ENCODE results near the gene ZFAND2A. TPM values are rescaled to one million over a fixed set of nuclear protein-coding genes. Genes with fewer than 3 reads are reported as not detected.
"Not testable (repeated sequence)": the region's sequence is repeated elsewhere in the genome, so short reads cannot be mapped to it uniquely, and the experiment has no call there.

Gene ZFAND2A, protein sequence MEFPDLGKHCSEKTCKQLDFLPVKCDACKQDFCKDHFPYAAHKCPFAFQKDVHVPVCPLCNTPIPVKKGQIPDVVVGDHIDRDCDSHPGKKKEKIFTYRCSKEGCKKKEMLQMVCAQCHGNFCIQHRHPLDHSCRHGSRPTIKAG
- total RNA-seq: 10 to 100 TPM; 17.4 to 39.4 (median 21.8) TPM

DNA sequence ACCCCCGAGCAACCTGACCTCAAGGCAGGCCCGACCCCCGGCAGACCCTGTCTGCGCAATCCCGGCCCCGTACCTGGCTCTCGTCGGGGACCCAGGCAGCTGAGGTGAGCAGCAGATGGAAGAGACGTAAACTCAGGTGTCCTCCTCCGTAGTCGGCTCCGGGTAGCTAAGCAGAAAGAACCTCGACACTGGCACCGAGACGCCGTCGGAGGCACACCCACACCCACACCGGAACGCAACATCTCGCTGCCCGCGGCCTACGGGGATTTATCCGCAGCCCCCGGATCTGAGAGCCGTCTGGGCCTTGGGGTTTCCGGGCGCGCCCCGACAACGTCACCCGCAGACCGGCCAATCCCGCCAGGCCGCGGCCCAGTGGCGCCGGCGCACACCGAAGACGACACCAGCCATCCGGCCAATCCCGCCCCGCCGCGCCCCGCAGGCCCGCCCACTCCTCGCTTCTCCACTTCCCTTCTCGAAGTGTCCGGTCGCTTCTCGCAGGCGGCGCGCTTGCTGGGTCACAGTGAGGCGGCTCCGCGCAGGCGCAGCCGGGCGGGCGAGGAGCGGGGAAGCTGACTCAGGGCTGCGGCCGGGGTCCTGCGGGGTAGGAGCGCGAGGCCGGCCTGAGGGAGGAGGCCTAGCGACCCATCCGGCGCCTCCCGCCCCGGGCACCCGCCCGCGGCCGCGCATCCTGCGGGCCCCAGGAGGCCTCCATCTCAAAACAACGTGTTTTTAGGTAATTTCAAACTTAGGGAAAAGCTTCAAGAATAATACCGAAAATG lies at the start of gene ZFAND2A:
ZFAND2A (minus strand) TSS at position 306 of the 779 bp plus-strand sequence. CDS start 1,984 bp downstream, outside the sequence.
- no peaks in the 10 kb centered on the region for H3K4me1 ChIP-seq
- no peaks in the 10 kb centered on the region for H3K27me3 ChIP-seq
- TF ChIP-seq POLR2A (IDR thresholded peaks at IDR 0.05): peak; percentile 88 to 90
- TF ChIP-seq, protein P1, sequence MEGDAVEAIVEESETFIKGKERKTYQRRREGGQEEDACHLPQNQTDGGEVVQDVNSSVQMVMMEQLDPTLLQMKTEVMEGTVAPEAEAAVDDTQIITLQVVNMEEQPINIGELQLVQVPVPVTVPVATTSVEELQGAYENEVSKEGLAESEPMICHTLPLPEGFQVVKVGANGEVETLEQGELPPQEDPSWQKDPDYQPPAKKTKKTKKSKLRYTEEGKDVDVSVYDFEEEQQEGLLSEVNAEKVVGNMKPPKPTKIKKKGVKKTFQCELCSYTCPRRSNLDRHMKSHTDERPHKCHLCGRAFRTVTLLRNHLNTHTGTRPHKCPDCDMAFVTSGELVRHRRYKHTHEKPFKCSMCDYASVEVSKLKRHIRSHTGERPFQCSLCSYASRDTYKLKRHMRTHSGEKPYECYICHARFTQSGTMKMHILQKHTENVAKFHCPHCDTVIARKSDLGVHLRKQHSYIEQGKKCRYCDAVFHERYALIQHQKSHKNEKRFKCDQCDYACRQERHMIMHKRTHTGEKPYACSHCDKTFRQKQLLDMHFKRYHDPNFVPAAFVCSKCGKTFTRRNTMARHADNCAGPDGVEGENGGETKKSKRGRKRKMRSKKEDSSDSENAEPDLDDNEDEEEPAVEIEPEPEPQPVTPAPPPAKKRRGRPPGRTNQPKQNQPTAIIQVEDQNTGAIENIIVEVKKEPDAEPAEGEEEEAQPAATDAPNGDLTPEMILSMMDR (IDR thresholded peaks at IDR 0.05): peak in 2 of 4 experiments; percentile 17 to 18
- H3K27ac ChIP-seq: peak within 1 kb of the TSS; percentile 96 to 100
- H3K36me3 ChIP-seq: no peaks in the 10 kb centered on the region
- no peaks in the 10 kb centered on the region for H3K9me3 ChIP-seq
- intact Hi-C loops (cut with DNase I; ENCODE audit: low total_unique reads): no loop called here
- peak within 1 kb of the TSS; percentile 74 to 95 for H3K4me3 ChIP-seq
- peak; percentile 98 for DNase-seq

- H3K4me3 ChIP-seq: no peak overlapping the region
- peaks cover 3 to 11% of the 10 kb centered on the region in 2 donors for H3K27me3 ChIP-seq
- H3K27ac ChIP-seq: no peak overlapping the region
- H3K36me3 ChIP-seq: no peaks in the 10 kb centered on the region
- no peaks in the 10 kb centered on the region for H3K9me3 ChIP-seq
- H3K4me1 ChIP-seq: peaks cover 0 to 9% of the 10 kb centered on the region in 2 donors
- intact Hi-C loops (cut with DNase I; ENCODE audit: low total_unique reads): no loop called here
- TF ChIP-seq, protein P1 (IDR thresholded peaks at IDR 0.05): no peak
- TF ChIP-seq POLR2A (IDR thresholded peaks at IDR 0.05): no peak
- no peak for DNase-seq
Measured at GRCh38 chr7:1209097-1209496, 49.1 kb upstream of the ZFAND2A start.

DNA sequence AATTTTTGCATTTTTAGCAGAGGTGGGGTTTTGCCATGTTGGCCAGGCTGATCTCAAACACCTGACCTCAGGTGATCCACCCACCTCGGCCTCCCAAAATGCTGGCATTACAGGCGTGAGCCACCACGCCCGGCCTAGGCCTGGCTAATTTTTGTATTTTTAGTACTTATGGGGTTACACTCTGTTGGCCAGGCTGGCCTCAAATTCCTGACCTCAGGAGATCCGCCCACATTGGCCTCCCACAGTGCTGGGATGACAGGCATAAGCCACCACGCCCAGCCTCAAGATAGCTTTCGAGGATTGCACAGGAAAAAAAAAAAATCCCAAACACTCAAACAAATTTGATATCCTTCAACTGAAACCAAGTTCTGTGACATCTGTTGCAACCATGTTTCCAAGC lies 45.7 kb upstream of the ZFAND2A start:
- H3K27ac ChIP-seq; H3K36me3 ChIP-seq; intact Hi-C loops (cut with DNase I; ENCODE audit: low total_unique reads); H3K27me3 ChIP-seq; H3K4me3 ChIP-seq; H3K9me3 ChIP-seq; DNase-seq; H3K4me1 ChIP-seq: not testable (repeated sequence)

DNA sequence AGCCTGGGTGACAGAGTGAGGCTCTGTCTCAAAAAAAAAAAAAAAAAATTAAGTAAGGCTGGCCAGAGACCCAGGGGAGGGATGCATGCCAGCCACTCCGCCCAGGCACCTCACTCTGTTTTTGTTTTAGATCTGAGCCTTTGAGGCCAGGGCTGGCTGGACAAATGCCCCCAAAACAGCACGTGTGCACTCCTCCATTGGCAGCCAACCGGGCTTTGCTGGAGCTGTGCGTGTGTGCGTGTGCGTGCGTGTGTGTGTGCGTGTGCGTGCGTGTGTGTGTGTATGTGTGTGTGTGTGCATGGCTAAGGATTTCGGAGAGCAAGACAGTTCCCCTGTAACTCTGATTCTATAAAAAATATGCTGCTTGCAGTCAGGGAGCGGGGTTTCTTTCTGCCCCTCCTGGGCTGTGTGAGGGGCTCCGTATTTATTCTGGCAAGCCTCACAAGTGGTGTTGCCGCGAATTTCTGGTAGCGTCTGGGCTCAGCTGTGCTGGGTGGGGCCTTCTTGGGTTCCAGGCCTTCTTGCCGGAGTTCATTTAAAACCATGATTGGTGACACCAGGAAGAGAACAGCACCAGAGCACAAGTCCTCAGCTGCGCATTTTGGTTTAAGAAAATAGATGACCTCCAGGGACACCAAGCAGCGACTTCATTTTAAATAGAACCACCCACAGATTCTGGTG lies 44.6 kb upstream of the ZFAND2A start:
- TF ChIP-seq POLR2A (IDR thresholded peaks at IDR 0.05): no peak
- TF ChIP-seq, protein P1 (IDR thresholded peaks at IDR 0.05): no peak
- H3K4me3 ChIP-seq: no peak overlapping the region
- no peaks in the 10 kb centered on the region for H3K9me3 ChIP-seq
- no peaks in the 10 kb centered on the region for H3K36me3 ChIP-seq
- DNase-seq: no peak
- intact Hi-C loops (cut with DNase I; ENCODE audit: low total_unique reads): no loop called here
- H3K27ac ChIP-seq: no peak overlapping the region
- peaks cover 0 to 6% of the 10 kb centered on the region in 2 donors for H3K27me3 ChIP-seq
- H3K4me1 ChIP-seq: no peaks in the 10 kb centered on the region

- H3K36me3 ChIP-seq; intact Hi-C loops (cut with DNase I; ENCODE audit: low total_unique reads); H3K4me1 ChIP-seq; H3K9me3 ChIP-seq; H3K27ac ChIP-seq; H3K4me3 ChIP-seq; H3K27me3 ChIP-seq; DNase-seq: not testable (repeated sequence)
Measured at GRCh38 chr7:1202914-1203313, 42.9 kb upstream of the ZFAND2A start.

DNA sequence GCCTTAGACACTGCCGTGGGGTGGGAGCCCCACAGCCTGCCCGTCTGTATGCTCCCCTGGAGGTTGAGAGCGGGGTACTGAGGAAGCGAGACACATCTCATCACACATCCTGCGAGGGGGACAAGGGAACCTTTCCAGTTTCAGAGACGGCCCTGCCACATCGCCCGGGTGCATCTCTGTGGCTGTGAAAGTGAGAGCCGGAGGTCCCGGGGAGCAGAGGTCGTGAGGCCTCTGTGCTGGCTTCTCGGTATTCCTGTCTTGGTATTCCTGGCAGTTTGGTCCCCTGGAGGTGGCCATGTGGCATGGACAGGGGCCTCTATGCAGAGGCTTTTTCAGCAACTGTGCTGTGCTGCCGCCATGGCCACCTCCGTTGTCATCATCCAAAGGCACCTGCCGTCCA lies 41.9 kb upstream of the ZFAND2A start:
- Histone ChIP-seq H3K27ac (no peak overlapping the region), H3K36me3 (no peaks in the 10 kb centered on the region), H3K4me1 (no peaks in the 10 kb centered on the region), H3K27me3 (peaks cover 0 to 9% of the 10 kb centered on the region in 2 donors), H3K4me3 (no peak overlapping the region), H3K9me3 (no peaks in the 10 kb centered on the region)
- TF ChIP-seq POLR2A (IDR thresholded peaks at IDR 0.05): no peak
- TF ChIP-seq, protein P1 (IDR thresholded peaks at IDR 0.05): no peak
- no peak for DNase-seq
- intact Hi-C loops (cut with DNase I; ENCODE audit: low total_unique reads): no loop called here

Measured in uterus (tissue), 4 donors.